ENCODE results near the gene AKT1. TPM values are rescaled to one million over a fixed set of nuclear protein-coding genes. Genes with fewer than 3 reads are reported as not detected.

The AKT1 gene
- total and polyA plus RNA-seq, 2 of the 13 experiments (the other 11 are each of a cell fraction or from before 2014, with no cell fraction given), result 96.2 to 116 TPM

- no peak for TF ChIP-seq ZNF615 (CRISPR knock-in tag; IDR thresholded peaks at IDR 0.05; ENCODE audit: borderline replicate concordance)
- TF ChIP-seq ZNF160 (CRISPR knock-in tag; IDR thresholded peaks at IDR 0.05), result no peak
- peak; percentile 81 for TF ChIP-seq MAX (IDR thresholded peaks at IDR 0.05)
- TF ChIP-seq CREM (IDR thresholded peaks at IDR 0.05), result no peak; the same call in 1 of the 2 replicates
- no peak for TF ChIP-seq CREM (CRISPR knock-in tag; IDR thresholded peaks at IDR 0.05)
- TF ChIP-seq ATF7-NPFF (CRISPR knock-in tag; IDR thresholded peaks at IDR 0.05; ENCODE audit: low read depth), result no peak
- TF ChIP-seq ZNF234 (CRISPR knock-in tag; conservative IDR thresholded peaks at IDR 0.05), result no peak
- no peak for TF ChIP-seq TERF1 (CRISPR knock-in tag; IDR thresholded peaks at IDR 0.05)
- TF ChIP-seq HES4 (CRISPR knock-in tag; IDR thresholded peaks at IDR 0.05; ENCODE audit: borderline replicate concordance), result no peak
- TF ChIP-seq IRF9 (CRISPR knock-in tag; IDR thresholded peaks at IDR 0.05; ENCODE audit: borderline replicate concordance), result peak; percentile 66
- TF ChIP-seq ZNF136 (CRISPR knock-in tag; IDR thresholded peaks at IDR 0.05; ENCODE audit: low read depth), result no peak
- no peak for TF ChIP-seq ZBTB37 (CRISPR knock-in tag; IDR thresholded peaks at IDR 0.05)
- TF ChIP-seq ZNF235 (CRISPR knock-in tag; IDR thresholded peaks at IDR 0.05; ENCODE audit: borderline replicate concordance), result no peak
- TF ChIP-seq ETV5 (CRISPR knock-in tag; IDR thresholded peaks at IDR 0.05; ENCODE audit: borderline replicate concordance), result peak; percentile 71
- no peak for TF ChIP-seq JUN (CRISPR knock-in tag; IDR thresholded peaks at IDR 0.05)
- no peak for TF ChIP-seq PCBP2 (optimal IDR thresholded peaks at IDR 0.05; ENCODE audit: low read depth, low read length, poor library complexity, severe bottlenecking)
- peak; percentile 84 for TF ChIP-seq PATZ1 (CRISPR knock-in tag; IDR thresholded peaks at IDR 0.05)
- TF ChIP-seq RAD21 (CRISPR knock-in tag; IDR thresholded peaks at IDR 0.05), result peak; percentile 88
- no peak for TF ChIP-seq ZNF883 (CRISPR knock-in tag; IDR thresholded peaks at IDR 0.05; ENCODE audit: not compliant biosample characterization)
- 0 out of 2 replicates have a peak, but pooled peaks have one; percentile 58 for TF ChIP-seq ZBTB34 (CRISPR knock-in tag; IDR thresholded peaks at IDR 0.05)
- TF ChIP-seq BHLHE40 (IDR thresholded peaks at IDR 0.05; ENCODE audit: low read length), result peak; percentile 46; the same call in 1 of the 2 replicates
- TF ChIP-seq MXD4 (CRISPR knock-in tag; IDR thresholded peaks at IDR 0.05), result peak; percentile 28; the same call in 1 of the 2 replicates
- TF ChIP-seq ISX (CRISPR knock-in tag; conservative IDR thresholded peaks at IDR 0.05), result no peak
Measured at GRCh38 chr14:104820669-104821228, 25.2 kb upstream of the AKT1 start (continued).
